GM18858 (cell line): Measurements from ENCODE around the gene DNAAF5.

Experiments
- ATAC-seq: cut with Tn5 transposase; IDR thresholded peaks from one replicate; pipeline ENCODE4 v1.9.1; 2021; ENCODE audit not compliant: unreplicated experiment

Gene DNAAF5

DNA sequence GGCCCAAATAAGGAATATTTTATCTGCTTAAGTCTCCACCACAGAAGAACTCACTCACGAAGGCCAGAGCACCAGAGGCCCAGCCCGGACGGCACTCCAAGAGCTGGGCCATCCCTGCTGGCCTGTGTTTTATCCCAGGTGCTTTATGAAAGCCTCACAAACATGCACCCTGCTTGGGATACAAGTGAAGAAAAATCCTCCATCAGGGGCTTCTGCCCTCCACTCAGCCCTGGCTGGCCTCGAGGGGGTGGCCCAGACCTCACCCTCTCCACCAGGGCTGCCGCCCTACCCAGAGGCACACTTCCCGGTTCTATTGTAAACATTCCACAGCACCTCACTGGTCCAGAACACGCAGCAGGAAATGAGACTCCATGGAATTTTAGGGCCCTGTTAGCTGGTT is 19.8 kb upstream of the DNAAF5 start:
- no peak for ATAC-seq

- ATAC-seq, result no peak
Measured at GRCh38 chr7:707296-708000, 19.1 kb upstream of the DNAAF5 start.

- no peak for ATAC-seq
Measured at GRCh38 chr7:710161-710560, 16.3 kb upstream of the DNAAF5 start.

GRCh38 chr7:711093-711921 is 15.2 kb upstream of the DNAAF5 start:
- no peak for ATAC-seq

DNA sequence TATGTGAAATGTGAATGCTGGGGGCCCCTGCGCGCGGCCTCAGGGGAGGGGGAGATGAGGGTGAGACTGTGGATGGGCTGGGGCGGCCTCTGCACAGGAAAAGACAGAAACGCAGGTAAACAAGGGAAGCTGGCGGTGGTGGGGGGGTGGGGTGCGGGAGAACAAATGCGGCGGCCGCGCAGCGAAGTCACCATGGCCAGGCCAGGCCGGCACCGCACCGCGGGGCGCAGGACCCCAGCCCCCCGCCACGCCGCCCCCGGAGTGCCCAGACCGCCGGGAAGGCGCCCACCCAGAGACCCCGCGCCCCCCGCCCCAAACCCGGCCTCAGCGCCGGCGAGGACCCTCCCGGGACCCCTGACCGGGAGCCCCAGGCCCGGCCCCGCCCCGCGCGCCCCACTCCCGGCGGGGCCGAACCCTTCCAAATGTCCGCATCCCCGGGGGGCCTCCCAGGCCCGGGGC is 14.5 kb upstream of the DNAAF5 start:
- no peak for ATAC-seq

GRCh38 chr7:712381-713138 is 13.9 kb upstream of the DNAAF5 start:
- ATAC-seq, result no peak

DNA sequence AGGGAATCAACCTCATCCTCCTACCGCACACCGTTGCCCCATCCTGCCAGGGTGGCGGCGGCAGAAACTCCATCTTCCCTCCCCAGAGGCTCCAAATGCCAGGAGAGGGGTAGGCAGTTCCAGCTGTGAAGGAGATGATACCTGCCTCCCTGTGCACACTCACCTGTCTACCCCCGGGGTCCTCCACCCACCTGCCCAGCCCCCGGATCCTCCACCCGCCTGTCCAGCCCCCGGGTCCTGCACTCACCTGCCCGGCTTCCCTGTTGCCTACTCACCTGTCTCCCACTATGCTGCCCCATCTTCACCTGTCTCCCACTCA is 13.4 kb upstream of the DNAAF5 start:
- no peak for ATAC-seq

- ATAC-seq, result no peak
Measured at GRCh38 chr7:713488-714230, 12.8 kb upstream of the DNAAF5 start.

- no peak for ATAC-seq
Measured at GRCh38 chr7:714251-714671, 12.2 kb upstream of the DNAAF5 start.

DNA sequence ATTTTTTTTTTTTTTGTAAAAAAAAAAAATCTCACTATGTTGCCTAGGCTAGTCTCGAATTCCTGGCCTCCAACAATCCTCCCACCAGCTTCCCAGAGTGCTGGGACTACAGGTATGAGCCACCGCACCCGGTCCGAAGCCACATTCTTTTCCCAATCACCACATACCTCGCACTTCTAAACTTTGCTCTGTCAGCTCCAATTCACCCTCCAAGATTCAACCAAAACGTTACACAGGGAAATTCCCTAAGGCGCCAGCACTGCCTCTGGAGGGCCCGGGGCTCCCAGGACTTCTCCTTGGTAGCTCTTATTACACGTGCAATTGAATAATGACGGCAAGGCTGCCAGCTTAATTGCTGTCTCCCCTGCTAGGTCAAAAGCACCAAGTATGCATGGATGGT is 10.3 kb upstream of the DNAAF5 start:
- no peak for ATAC-seq

DNA sequence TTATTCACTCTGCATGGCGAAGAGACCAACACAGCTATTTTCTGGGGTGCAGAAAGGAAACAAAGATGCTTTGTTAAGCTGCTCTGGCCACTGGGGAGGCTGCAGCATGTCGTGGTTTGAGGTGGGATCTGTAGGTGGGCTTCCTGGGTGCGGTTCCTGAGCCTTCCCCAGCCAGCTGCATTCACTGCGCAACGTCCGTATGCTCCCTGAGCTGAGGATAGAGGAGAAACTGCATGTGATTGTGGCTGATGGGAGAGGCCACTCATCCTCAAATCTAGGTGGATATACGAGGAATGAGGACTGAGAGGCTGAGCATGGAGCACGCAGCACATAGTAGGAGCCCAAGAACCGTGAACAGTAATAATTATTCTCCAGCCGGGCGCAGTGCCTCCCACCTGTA is 9.9 kb upstream of the DNAAF5 start:
- ATAC-seq, result no peak

GRCh38 chr7:721619-722248 is 4.8 kb upstream of the DNAAF5 start:
- ATAC-seq, result no peak

DNA sequence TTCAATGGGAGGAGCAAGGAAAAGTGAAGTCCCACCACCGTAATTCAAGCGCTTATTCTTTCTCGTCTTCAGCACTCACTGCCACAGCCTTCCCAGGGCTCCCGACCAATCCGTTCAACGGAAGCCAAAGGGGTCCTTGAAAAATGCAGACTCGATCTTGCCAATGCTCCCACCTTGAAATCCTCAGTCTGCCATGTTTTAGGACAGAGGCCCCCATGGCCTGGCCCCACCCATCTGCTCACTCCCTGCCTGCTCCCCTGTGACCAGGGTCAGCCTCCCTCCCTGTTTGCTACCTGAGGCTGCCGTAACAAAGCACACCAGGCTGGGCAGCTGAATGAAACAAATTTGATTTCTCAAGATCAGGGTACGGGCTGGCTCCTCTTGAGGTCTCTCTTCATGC is 3.0 kb upstream of the DNAAF5 start:
- no peak for ATAC-seq

DNA sequence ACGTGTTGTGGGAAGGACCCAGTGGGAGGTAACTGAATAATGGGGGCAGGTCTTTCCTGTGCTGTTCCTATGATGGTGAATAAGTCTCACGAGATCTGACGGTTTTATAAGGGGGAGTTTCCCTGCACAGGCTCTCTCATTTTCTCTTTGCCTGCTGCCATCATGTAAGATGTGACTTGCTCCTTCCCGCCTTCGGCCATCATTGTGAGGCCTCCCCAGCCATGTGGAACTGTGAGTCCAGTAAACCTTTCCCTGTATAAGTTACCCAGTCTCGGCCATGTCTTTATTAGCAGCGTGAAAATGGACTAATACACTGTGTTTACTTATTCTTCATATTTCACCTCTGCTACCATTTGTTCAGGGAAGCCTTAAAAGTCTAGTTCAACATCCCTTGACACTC is 2.2 kb upstream of the DNAAF5 start:
- no peak for ATAC-seq

- ATAC-seq, result no peak
Measured at GRCh38 chr7:725223-726005, 1.1 kb upstream of the DNAAF5 start.

- peak; percentile 18 for ATAC-seq
Measured at GRCh38 chr7:726854-727103, 280 bp downstream of the DNAAF5 start.

DNA sequence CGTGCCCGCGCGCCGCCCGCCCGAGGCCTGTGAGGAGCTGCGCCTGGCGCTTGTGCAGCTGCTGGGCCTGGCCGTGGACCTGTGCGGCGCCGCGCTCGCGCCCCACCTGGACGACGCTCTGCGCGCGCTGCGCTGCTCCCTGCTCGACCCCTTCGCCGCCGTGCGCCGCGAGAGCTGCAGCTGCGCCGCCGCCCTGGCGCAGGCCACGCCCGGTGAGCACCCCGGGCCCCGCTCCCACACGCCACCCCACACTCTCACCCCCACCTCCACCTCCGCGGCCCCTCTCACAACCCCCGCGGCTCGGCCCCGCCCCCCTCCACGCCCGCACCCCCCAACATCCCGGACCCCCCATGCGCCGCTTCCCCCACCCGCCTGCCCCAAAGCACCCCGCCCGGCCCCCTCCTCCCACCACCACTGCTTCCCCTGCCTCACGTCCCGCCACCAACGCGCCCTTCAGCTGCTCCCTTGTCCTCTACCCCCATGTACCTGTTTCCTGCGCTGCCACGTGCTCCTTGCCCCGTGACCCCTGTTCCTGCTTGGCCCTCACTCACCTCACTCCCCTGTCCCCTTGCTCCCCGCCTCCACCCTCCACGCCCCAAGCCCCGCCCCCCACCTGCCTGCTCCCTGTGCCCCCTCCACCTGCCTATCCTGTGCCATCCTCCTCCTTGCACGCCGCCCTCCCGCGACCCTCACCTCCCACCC is 756 bp downstream of the DNAAF5 start, which contains the start of gene PRKAR1B:
Gene PRKAR1B (minus strand): TSS at position 178 of the 702 bp plus-strand sequence. CDS start 15,776 bp downstream, outside the sequence.
- ATAC-seq, result peak; percentile 28

GRCh38 chr7:727806-728460 is 1.4 kb downstream of the DNAAF5 start:
- ATAC-seq, result no peak

GRCh38 chr7:728602-729001 is 2.1 kb downstream of the DNAAF5 start:
- no peak for ATAC-seq
